ENCODE measurements around the gene PSMB11. TPM values are rescaled to one million over a fixed set of nuclear protein-coding genes. Genes with fewer than 3 reads are reported as not detected.

The PSMB11 gene
- total and polyA plus RNA-seq, 12 donors: not detected

DNA sequence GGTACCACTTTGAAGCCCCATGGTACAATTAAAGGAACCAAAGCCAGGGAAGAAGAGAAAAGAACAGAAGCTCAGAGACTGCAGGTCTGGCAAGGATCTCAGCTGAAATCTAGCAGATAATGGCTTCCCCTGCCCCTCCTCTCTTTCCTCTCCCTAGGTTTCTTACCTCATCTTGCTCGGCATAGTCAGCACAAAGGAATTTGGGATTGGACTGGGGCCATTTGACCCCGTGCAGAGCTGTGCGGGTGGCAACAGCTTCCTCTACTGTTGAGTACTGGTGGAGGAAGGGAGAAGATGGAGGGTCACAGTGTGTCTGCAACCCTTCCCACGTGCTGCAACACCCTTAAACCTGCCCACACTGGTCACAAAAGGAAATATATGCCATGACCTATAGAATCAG is 20.0 kb downstream of the PSMB11 start:
- DNase-seq (peak in 1 of 2 donors; percentile 63), ATAC-seq (peak in 6 of 8 donors; percentile 26 to 66 (median 47))
- no peaks in the 10 kb centered on the region for H3K27me3 ChIP-seq
- intact Hi-C loops (cut with DNase I): loop anchor here in 1 of 10 donors (10.0 kb wide), 1 partner anchor 477 kb away; the partner anchor contains the start of gene DAD1
- peak overlapping the region in 4 of 10 donors; percentile 4 to 37 (median 23) for H3K27ac ChIP-seq
- TF ChIP-seq, protein P1, sequence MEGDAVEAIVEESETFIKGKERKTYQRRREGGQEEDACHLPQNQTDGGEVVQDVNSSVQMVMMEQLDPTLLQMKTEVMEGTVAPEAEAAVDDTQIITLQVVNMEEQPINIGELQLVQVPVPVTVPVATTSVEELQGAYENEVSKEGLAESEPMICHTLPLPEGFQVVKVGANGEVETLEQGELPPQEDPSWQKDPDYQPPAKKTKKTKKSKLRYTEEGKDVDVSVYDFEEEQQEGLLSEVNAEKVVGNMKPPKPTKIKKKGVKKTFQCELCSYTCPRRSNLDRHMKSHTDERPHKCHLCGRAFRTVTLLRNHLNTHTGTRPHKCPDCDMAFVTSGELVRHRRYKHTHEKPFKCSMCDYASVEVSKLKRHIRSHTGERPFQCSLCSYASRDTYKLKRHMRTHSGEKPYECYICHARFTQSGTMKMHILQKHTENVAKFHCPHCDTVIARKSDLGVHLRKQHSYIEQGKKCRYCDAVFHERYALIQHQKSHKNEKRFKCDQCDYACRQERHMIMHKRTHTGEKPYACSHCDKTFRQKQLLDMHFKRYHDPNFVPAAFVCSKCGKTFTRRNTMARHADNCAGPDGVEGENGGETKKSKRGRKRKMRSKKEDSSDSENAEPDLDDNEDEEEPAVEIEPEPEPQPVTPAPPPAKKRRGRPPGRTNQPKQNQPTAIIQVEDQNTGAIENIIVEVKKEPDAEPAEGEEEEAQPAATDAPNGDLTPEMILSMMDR (IDR thresholded peaks at IDR 0.05): no peak
- 7 to 8% methylated on average over 4 of the region's 4 CpGs for WGBS, 2 donors
- no peaks in the 10 kb centered on the region for H3K9me3 ChIP-seq
- no peak overlapping the region for H3K4me3 ChIP-seq
- H3K4me1 ChIP-seq: peaks cover 5 to 26% (median 13%) of the 10 kb centered on the region in 9 donors
- peaks cover 0 to 90% (median 66%) of the 10 kb centered on the region in 9 donors for H3K36me3 ChIP-seq

- WGBS, 2 donors: 88 to 90% methylated on average over 5 of the region's 5 CpGs
- DNase-seq: no peak
- no peak for ATAC-seq
- Histone ChIP-seq H3K27me3 (no peaks in the 10 kb centered on the region), H3K27ac (no peak overlapping the region), H3K9me3 (no peaks in the 10 kb centered on the region), H3K4me1 (peaks cover 6 to 25% (median 14%) of the 10 kb centered on the region in 9 donors), H3K4me3 (no peak overlapping the region), H3K36me3 (peaks cover 0 to 100% (median 76%) of the 10 kb centered on the region in 9 donors)
- intact Hi-C loops (cut with DNase I): loop anchor here in 1 of 10 donors (10.0 kb wide), 1 partner anchor 479 kb away; the partner anchor contains the start of gene DAD1
- TF ChIP-seq, protein P1 (IDR thresholded peaks at IDR 0.05): no peak
Measured at GRCh38 chr14:23063601-23064000, 21.6 kb downstream of the PSMB11 start.

- Histone ChIP-seq H3K36me3 (peaks cover 0 to 85% (median 52%) of the 10 kb centered on the region in 9 donors), H3K27ac (no peak overlapping the region), H3K9me3 (no peaks in the 10 kb centered on the region), H3K4me1 (peaks cover 10 to 47% (median 28%) of the 10 kb centered on the region in 9 donors), H3K4me3 (no peak overlapping the region), H3K27me3 (no peaks in the 10 kb centered on the region)
- ATAC-seq (no peak), DNase-seq (no peak)
- 84 to 87% methylated on average over 3 of the region's 3 CpGs for WGBS, 2 donors
- TF ChIP-seq, protein P1 (IDR thresholded peaks at IDR 0.05): no peak
- intact Hi-C loops (cut with DNase I): loop anchor here in 3 of 10 donors (5.0 to 10.0 kb wide), 3 partner anchors 41 to 482 kb away; partner anchors contain the start of gene DAD1 (in 1 of the 3)
Measured at GRCh38 chr14:23066368-23066767, 24.4 kb downstream of the PSMB11 start.

- H3K4me3 ChIP-seq: no peak overlapping the region
- no peaks in the 10 kb centered on the region for H3K9me3 ChIP-seq
- no peaks in the 10 kb centered on the region for H3K27me3 ChIP-seq
- ATAC-seq: no peak
- peaks cover 15 to 48% (median 32%) of the 10 kb centered on the region in 9 donors for H3K4me1 ChIP-seq
- WGBS, 2 donors: 85% methylated on average over 23 of the region's 23 CpGs
- intact Hi-C loops (cut with DNase I): loop anchor here in 3 of 10 donors (5.0 to 10.0 kb wide), 3 partner anchors 40 to 482 kb away; partner anchors contain the start of gene DAD1 (in 1 of the 3)
- no peak for DNase-seq
- TF ChIP-seq, protein P1 (IDR thresholded peaks at IDR 0.05): no peak
- no peak overlapping the region for H3K27ac ChIP-seq
- peaks cover 0 to 79% (median 47%) of the 10 kb centered on the region in 9 donors for H3K36me3 ChIP-seq
Measured at GRCh38 chr14:23066855-23067744, 25.1 kb downstream of the PSMB11 start.
